COLO829 (cell line): ENCODE data around the gene CYP2E1.
"Not testable (repeated sequence)": the region's sequence is repeated elsewhere in the genome, so short reads cannot be mapped to it uniquely, and the experiment has no call there.

Experiments used
- DNase-seq: peaks from one replicate; pipeline ENCODE4 v3.0.0; 2012; ENCODE audit warnings: low spot score

CYP2E1 gene

GRCh38 chr10:133573460-133573859, 46.3 kb downstream of the CYP2E1 start:
- DNase-seq = not testable (repeated sequence)

- not testable (repeated sequence) for DNase-seq
Observed at GRCh38 chr10:133577037-133577436, 49.9 kb downstream of the CYP2E1 start.
